IPS-20b (cell line): ENCODE measurements around the gene HID1.
A peak's percentile ranks its signal among the peaks of the same experiment; 100 is the strongest.
"Not testable (repeated sequence)": the region's sequence is repeated elsewhere in the genome, so short reads cannot be mapped to it uniquely, and the experiment has no call there.

Experiments
- H3K27ac ChIP-seq: one replicate; pipeline ENCODE4 v1.5.1; 2013; ENCODE audit warnings: low read length
- H3K27me3 ChIP-seq: 2 replicates; pipeline ENCODE4 v1.6.1; 2013; ENCODE audit warnings: mild to moderate bottlenecking, low read length, inconsistent platforms; ENCODE audit not compliant: insufficient read depth
- H3K36me3 ChIP-seq: 2 replicates; pipeline ENCODE4 v1.6.1; 2013; ENCODE audit warnings: low read depth, mild to moderate bottlenecking, inconsistent platforms, low read length, moderate library complexity; ENCODE audit not compliant: insufficient read depth
- H3K4me1 ChIP-seq: 2 replicates; pipeline ENCODE4 v1.6.1; 2013; ENCODE audit warnings: mild to moderate bottlenecking, control low read depth, inconsistent platforms, low read length, moderate library complexity; ENCODE audit not compliant: insufficient read depth
- H3K4me3 ChIP-seq: 2 replicates; pipeline ENCODE4 v1.5.1; 2013; ENCODE audit warnings: mild to moderate bottlenecking, low read length, inconsistent platforms
- H3K9ac ChIP-seq: 2 replicates; pipeline ENCODE4 v1.6.1; 2013; ENCODE audit warnings: low read depth, mild to moderate bottlenecking, inconsistent platforms, low read length, moderate library complexity
- H3K9me3 ChIP-seq: 2 replicates; pipeline ENCODE4 v1.6.1; 2013; ENCODE audit warnings: mild to moderate bottlenecking, low read depth, low read length, inconsistent platforms; ENCODE audit not compliant: insufficient read depth

Gene HID1

DNA sequence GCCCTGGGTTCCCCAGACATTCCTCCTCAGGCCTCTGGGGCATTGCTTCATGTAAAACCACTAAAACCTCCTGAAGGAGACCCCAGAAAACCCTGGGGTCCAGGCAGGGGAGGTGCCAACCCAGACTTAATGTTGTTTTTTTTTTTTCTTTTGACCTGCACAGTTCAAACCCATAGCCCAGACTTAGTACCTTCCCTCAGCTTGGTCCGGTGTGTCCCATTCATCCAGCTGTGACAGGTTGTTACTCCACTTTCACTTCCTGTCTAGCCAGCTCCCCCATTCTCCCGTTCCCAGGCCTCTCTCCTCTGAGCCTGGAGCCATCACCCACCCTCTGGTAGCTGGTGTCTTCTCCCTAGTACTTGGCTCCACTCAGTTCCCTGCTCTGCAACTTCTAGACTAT lies 19.7 kb upstream of the HID1 start:
- Histone ChIP-seq H3K9me3 (no peaks in the 10 kb centered on the region), H3K4me3 (no peak overlapping the region), H3K27ac (no peak overlapping the region), H3K9ac (no peak overlapping the region), H3K36me3 (peaks cover 14% of the 10 kb centered on the region), H3K4me1 (peaks cover 5% of the 10 kb centered on the region; the same call in 1 of the 2 replicates), H3K27me3 (no peaks in the 10 kb centered on the region)

DNA sequence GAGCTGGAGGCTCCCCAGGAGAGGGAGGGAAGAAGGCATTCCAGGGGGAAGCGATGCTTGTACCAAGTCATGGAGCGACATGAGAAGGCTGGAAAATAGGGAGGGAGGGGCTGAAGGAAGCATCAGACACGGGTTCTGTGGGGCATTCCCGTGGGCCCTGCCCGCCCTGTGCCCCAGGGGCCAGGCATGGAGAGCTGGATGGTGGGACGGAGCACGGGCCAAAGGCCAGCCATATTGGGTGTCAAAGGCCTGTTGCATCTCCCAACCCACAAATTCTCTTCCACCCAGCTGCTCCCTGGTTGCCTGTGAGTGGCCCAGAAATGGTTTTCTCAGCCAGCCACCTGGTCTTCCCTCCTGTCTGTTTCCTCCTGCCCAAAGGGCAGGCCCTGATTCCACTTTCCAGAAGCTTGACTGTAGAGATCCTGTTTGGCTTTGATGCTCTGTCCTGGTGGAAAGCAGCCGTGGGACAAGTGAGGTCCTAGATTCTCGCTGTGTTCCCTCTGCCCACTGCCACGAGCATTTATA lies 18.1 kb upstream of the HID1 start:
- H3K27me3 ChIP-seq, result no peaks in the 10 kb centered on the region
- no peaks in the 10 kb centered on the region for H3K9me3 ChIP-seq
- peaks cover 14% of the 10 kb centered on the region for H3K36me3 ChIP-seq
- no peak overlapping the region for H3K27ac ChIP-seq
- H3K9ac ChIP-seq, result no peak overlapping the region
- H3K4me1 ChIP-seq, result peaks cover 5% of the 10 kb centered on the region; the same call in 1 of the 2 replicates
- no peak overlapping the region for H3K4me3 ChIP-seq

DNA sequence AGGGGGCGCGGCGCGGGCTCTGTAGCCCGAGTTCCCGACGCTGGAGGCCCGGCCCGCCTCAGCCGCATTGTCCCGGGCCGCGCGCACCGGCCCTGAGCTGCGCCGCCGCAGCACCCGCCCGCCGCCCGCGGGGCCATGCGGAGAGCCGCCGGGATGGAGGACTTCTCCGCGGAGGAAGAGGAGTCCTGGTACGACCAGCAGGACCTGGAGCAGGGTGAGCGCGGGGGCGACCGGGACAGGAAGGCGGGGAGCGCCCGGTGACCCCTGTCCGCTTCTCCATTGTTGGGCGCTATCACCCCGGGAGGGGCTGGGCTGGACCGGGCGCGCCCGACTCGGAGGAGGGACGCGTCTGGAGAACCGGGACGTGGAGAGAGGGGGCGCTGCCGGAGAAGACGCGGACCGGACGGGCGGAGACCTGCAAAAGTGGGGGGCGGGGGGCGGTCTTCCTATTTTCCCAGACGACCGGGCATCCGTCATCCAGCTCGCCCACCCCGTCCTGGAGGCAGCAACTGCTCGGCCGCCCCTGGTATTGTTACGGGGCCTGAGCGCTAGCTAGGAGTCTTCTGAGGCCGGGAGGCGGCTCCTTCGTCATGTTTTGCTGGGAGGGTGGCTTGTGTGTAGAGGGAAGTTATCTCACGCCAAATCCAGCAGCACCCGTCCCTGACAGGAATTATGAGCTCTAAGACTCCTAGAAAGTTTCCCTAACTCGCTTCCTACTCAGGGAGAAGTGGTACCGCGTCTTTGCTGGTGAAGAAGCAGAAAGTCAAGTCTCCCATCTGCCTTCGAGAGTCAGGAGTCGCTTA lies 15.6 kb upstream of the HID1 start:
- Histone ChIP-seq H3K27ac (no peak overlapping the region), H3K4me3 (peak overlapping the region; percentile 82), H3K9ac (peak overlapping the region; percentile 76; the same call in 1 of the 2 replicates), H3K4me1 (peaks cover 5% of the 10 kb centered on the region; the same call in 1 of the 2 replicates), H3K27me3 (no peaks in the 10 kb centered on the region), H3K36me3 (0 out of 2 replicates have a peak, but pooled peaks cover under 1% of the 10 kb centered on the region), H3K9me3 (no peaks in the 10 kb centered on the region)

DNA sequence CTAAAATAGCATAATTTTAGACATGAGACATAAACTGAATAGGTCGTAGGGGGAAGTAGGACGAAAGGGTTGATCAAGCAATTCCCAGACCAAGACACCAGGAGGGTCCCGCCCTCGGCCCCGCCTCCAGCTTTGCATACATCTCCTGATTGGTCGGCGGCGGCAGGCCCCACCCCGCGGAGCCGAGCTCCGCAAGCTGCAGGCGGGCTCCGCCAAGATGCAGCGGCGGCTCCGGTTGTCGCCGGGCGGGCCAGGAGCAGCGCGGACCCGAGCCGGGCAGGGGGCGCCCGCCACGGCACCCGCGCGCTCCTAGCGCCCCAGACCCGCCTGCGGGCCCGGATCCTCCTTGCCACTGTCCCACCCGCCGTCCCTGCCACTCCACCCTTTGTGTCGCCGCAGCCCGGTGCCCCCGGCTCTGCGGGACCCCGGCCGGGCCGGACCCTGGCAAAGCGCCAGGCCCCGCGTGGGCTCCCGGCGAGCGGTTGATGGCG lies 14.9 kb upstream of the HID1 start, which contains the start of gene CDR2L:
Gene CDR2L (plus strand): TSS at position 215 of the 491 bp plus-strand sequence. CDS start 412 bp downstream, outside the sequence.
- Histone ChIP-seq H3K27ac (no peak within 1 kb of the TSS), H3K4me1 (peaks cover 5% of the 10 kb centered on the region; the same call in 1 of the 2 replicates), H3K36me3 (no peaks in the 10 kb centered on the region), H3K27me3 (no peaks in the 10 kb centered on the region), H3K9ac (peak within 1 kb of the TSS; percentile 76; the same call in 1 of the 2 replicates), H3K4me3 (peak within 1 kb of the TSS; percentile 82), H3K9me3 (no peaks in the 10 kb centered on the region)

DNA sequence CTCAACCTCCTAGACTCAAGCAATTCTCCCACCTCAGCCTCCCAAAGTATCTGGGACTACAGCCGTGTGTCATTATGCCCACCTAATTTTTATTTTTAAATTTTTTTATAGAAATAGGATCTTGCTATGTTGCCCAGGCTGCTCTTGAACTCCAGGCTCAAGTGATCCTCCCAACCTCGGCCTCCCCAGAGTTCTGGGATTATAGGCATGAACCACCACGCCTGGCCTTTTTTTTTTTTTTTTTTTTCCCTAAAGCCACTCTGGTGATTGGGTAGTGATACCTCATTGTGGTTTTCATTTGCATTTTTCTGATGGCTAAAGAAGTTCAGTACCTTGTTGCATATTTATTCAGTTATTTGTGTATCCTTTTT lies 13.6 kb upstream of the HID1 start:
- Histone ChIP-seq H3K4me3 (peak overlapping the region; percentile 82), H3K27me3 (no peaks in the 10 kb centered on the region; the same call in 1 of the 2 replicates), H3K9ac (no peak overlapping the region), H3K9me3 (no peaks in the 10 kb centered on the region), H3K27ac (no peak overlapping the region), H3K4me1 (peaks cover 10% of the 10 kb centered on the region), H3K36me3 (no peaks in the 10 kb centered on the region)

DNA sequence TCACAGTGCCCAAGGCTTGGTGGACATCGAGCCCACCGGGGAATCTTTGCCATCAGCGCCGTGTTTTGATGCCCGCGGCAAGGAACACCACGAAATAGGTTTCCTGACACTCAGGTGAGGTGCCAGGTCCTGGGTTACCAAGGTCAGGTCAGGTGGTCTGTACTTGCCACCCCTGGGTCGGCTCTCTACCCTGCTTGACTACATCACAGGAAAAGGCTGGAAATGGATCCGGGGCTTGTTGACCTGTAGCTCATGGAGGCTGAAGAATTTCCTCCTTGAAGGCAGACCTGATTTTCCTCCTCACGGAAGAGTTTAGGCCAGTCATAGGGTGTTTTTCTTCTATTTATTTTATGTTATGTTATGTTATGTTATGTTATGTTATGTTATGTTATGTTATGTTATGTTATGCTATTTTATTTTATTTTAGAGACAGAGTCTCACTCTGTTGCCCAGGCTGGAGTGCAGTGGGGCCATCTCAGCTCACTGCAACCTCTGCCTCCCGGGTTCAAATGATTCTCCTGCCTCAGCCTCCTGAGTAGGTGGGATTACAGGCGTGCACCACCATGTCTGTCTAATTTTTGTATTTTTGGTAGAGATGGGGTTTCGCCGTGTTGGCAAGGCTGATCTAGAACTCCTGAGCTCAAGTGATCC lies 10.2 kb upstream of the HID1 start:
- not testable (repeated sequence) for H3K4me1 ChIP-seq, H3K9me3 ChIP-seq, H3K36me3 ChIP-seq, H3K27me3 ChIP-seq
- peak overlapping the region; percentile 86 for H3K4me3 ChIP-seq
- peak overlapping the region; percentile 54 for H3K27ac ChIP-seq
- H3K9ac ChIP-seq, result peak overlapping the region; percentile 83; the same call in 1 of the 2 replicates

DNA sequence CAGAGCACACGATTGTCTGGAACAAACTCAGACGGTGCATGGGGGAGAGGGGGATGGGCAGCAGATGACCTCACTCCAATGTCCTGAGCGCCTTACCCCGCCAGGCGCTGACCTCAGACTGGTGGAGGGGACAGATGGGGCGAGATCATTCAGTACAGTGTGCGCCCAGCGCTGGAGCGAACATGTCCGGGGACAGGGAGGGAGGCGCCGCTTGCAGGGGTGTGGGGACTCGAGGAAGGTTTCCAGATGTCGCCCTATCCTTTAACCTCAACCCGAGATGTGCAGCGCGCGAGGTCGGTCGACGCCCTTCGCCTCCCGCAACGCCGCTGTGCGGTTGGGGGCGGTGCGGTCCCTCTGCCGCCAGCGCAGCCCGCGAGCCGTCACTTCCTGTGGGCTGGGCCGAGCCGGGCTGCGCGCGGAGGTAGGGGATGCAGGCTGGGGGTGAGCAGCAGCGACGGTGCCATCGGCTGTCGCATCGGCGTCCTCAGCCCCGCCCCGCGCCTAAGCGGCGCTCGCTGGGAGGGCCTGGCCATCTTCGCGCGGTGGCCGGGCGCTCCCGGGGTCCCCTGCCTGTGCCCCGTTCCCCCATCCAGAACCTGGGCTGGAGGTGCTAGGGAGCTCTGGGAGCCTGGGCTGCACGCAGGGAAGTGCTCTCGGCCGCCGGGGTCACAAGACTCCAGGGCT lies 9.6 kb upstream of the HID1 start:
- H3K9ac ChIP-seq, result peak overlapping the region; percentile 83; the same call in 1 of the 2 replicates
- peaks cover 5% of the 10 kb centered on the region for H3K27me3 ChIP-seq
- no peaks in the 10 kb centered on the region for H3K9me3 ChIP-seq
- H3K4me1 ChIP-seq, result peaks cover 5% of the 10 kb centered on the region
- H3K4me3 ChIP-seq, result peak overlapping the region; percentile 86
- no peaks in the 10 kb centered on the region for H3K36me3 ChIP-seq
- peak overlapping the region; percentile 67 for H3K27ac ChIP-seq

DNA sequence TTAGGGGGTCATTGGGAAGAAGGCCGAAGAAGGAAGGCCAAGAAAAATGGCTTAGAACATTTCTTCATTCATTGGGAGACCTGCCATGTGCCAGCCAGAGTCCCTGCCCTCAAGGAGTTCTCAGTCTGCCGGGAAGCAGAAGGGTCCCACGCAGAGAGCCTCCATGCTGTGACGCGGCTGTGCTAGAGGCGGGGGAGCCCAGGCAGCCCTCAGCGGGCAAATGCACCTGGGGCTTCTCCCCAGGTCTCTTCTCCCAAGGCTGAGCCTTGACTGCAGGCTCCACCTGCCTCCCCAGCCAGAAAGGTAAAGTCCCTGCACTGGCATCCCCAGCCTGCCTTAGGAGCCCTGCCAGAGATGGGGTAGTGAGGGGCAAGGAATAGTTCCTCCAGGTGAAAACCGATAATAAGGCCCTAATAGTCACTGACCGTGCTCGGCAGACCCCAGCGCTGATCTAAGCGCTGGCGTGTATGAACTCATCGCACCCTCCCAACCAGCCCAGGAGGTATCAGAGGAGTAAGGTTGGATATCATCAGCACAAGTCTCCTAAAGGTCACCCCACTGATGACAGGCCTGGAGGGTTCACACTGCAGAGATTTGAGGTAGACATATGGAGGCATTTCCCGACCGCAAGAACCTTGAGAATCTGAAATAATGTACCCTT lies 8.9 kb upstream of the HID1 start:
- H3K9ac ChIP-seq, result peak overlapping the region; percentile 83; the same call in 1 of the 2 replicates
- peaks cover 5% of the 10 kb centered on the region for H3K4me1 ChIP-seq
- peak overlapping the region; percentile 86 for H3K4me3 ChIP-seq
- no peaks in the 10 kb centered on the region for H3K36me3 ChIP-seq
- peak overlapping the region; percentile 67 for H3K27ac ChIP-seq
- H3K9me3 ChIP-seq, result no peaks in the 10 kb centered on the region
- H3K27me3 ChIP-seq, result peaks cover 5% of the 10 kb centered on the region

DNA sequence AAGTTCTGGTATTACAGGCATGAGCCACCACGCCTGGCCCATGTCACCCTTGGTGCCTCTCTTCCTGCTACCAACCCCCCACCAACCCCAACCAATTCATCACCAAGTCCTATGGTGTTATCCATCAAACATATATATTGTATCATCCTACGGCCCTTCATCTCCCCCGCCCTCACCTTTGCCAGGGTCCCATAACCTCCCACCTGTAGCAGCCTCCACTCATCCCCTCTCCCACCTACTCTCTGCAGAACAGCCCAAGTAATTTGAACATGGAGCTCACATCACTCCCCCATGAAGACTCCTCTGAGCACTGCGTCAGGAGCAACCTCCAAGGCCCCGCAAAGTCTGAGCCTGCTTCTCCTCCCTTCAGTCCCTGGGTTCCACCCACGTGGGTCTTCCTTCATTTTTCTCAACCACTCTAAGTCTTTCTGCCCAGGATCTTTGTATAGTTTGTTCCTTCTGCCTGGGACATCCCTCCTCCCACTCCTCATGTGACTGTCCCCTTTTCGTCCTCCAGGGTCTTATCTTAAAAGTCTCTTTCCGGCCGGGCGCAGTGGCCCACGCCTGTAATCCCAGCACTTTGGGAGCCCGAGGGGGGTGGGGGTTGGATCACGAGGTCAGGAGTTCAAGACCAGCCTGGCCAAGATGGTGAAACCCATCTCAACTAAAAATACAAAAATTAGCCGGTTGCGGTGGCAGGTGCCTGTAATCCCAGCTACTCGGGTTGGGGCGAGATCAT lies 7.0 kb upstream of the HID1 start:
- Histone ChIP-seq H3K4me3 (no peak overlapping the region), H3K27ac (no peak overlapping the region), H3K9ac (no peak overlapping the region), H3K27me3 (peaks cover 19% of the 10 kb centered on the region), H3K4me1 (peaks cover 5% of the 10 kb centered on the region), H3K36me3 (no peaks in the 10 kb centered on the region), H3K9me3 (no peaks in the 10 kb centered on the region)

DNA sequence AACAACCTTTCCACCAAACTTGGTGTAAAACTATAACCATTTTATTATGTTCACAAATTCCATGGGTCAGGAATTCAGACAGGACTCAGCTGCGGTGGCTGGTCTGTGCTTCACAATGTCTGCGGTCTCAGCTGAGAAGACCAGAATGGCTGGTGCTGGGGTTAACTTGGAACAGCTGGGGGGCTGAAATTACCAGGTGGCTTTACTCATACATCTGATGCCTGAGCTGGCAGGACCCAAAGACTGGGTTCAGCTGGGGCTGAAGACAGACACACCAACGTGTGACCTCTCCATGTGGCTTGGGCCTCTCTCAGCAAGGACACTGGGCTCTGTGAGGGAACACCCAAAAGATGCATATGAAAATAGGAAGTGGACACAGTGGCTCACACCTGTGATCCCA lies 5.7 kb upstream of the HID1 start:
- Histone ChIP-seq H3K36me3 (no peaks in the 10 kb centered on the region), H3K4me3 (no peak overlapping the region), H3K9me3 (no peaks in the 10 kb centered on the region), H3K27ac (no peak overlapping the region), H3K4me1 (peaks cover 5% of the 10 kb centered on the region), H3K27me3 (peaks cover 32% of the 10 kb centered on the region), H3K9ac (no peak overlapping the region)
